ENCODE results near the gene HIPK2.

The HIPK2 gene

DNA sequence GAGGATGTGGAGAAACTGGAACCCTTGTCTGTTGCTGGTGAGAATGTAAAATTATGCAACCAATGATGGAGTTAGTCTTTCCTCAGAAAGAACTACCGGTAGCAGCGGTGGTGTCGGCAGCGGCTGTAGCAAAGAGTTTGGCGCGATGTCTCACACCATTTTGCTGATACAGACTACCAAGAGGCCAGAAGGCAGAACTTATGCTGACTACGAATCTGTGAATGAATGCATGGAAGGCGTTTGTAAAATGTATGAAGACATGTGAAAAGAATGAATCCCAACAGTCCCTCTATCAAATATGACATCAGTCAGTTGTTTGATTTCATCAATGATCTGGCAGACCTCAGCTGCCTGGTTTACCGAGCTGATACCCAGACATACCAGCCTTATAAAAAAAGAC is 243.7 kb downstream of the HIPK2 start:
- Histone ChIP-seq H3K4me2 (no peak overlapping the region), H3K9me3 (0 out of 2 replicates have a peak, but pooled peaks cover 4% of the 10 kb centered on the region), H3K27me3 (no peaks in the 10 kb centered on the region), H3K9ac (no peak overlapping the region), H3K4me3 (no peak overlapping the region), H4K20me1 (no peaks in the 10 kb centered on the region), H3K36me3 (no peaks in the 10 kb centered on the region), H3K27ac (no peak overlapping the region), H3K4me1 (no peaks in the 10 kb centered on the region)
- TF ChIP-seq Cebpa-rat (IDR thresholded peaks at IDR 0.05) = no peak

DNA sequence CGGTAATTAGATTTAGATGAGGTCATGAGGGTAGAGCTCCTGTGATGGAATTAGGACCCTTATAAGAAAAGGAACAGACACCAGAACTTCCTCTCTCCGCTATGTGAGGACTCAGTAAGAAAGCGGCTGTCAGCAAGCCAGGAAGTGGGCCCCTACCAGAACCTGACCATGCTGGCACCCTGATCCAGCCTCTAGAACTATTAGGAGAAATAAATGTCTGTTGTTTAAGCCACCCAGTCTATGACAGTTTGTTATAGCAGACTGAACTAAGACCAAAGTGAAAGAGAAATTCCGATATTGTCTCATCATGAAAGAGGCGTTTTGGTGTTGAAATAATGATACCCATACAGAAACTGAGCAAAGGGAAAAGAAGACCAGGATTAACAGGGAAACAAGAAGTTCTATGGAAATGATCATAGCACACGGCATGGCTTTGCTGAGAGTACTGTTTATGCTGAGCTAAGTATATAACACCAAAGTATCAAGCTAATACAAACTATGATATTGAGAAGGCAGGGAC is 245.1 kb downstream of the HIPK2 start:
- Histone ChIP-seq H3K27ac (no peak overlapping the region), H3K4me3 (no peak overlapping the region), H3K9me3 (0 out of 2 replicates have a peak, but pooled peaks cover 4% of the 10 kb centered on the region), H4K20me1 (no peaks in the 10 kb centered on the region), H3K4me2 (no peak overlapping the region), H3K4me1 (peaks cover 2% of the 10 kb centered on the region), H3K27me3 (no peaks in the 10 kb centered on the region), H3K36me3 (no peaks in the 10 kb centered on the region), H3K9ac (no peak overlapping the region)
- TF ChIP-seq Cebpa-rat (IDR thresholded peaks at IDR 0.05) = no peak

DNA sequence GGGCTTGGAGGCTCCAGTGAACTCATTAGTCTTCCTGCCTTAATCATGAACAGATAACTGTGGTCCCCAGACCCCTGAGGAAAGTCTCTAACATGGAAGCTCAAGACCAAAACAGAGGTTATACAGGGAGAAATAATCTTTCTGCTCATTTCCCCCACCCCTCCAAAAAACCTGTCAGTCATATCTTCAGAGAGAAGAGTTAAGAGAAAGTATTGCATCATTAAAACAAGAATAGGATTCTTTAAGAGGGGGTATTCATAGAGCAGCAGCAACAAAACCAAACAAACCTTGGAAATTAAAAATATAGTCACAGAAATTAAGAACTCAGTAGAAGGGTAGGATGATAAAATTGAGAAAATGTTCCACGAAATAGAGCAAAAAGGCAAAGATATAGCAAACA is 246.7 kb downstream of the HIPK2 start:
- Histone ChIP-seq H3K4me3 (no peak overlapping the region), H3K9me3 (0 out of 2 replicates have a peak, but pooled peaks cover 4% of the 10 kb centered on the region), H3K4me2 (no peak overlapping the region), H3K9ac (no peak overlapping the region), H3K27ac (no peak overlapping the region), H4K20me1 (no peaks in the 10 kb centered on the region), H3K36me3 (no peaks in the 10 kb centered on the region), H3K4me1 (peaks cover 13% of the 10 kb centered on the region), H3K27me3 (no peaks in the 10 kb centered on the region)
- TF ChIP-seq Cebpa-rat (IDR thresholded peaks at IDR 0.05) = no peak

DNA sequence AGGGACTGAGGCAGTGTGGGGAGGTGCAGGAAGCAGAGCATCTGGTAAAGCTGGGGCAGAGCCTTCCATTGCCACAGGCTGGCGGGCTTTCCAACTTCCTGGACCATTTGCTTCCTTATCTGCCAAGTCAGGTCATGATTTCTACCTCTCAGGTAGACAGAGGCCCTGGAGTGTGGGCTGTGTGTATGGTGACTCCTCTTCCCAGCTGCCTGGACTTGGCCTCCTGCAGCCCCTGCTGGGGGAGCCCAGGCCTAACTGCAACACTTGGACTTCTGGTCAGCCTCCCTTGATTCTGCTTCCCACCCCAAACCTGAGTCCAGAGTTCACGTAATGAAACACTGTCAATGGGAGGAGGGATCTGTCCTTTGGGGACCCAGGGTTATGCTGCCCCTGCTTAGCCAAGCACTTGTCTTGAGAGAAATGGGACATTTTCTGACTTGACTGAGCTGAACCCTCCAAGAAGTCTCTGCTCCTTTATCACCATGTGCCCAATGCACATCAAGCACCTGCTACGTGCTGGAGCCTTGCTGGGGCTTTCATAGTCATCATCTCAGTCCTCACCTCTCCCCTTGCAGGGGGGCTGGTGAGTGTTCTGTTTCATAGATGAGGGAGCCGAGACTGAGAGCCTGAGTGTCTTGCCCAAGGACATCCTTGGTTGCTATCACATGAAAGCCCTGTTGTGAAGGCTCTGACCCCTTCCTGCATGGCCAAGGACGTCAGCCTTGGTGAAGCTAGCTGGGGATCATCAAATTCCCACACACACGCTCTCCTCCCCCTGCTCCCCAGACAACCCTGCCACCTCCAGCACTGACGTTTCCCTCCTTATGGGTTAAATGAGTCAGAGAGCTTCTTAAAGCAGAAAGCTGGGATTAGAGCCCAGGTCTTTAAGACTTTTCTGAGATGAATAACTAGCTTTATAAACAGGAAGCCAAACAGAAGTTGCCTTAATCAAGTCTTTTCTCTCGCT is 250.9 kb downstream of the HIPK2 start:
- peaks cover 36% of the 10 kb centered on the region for H3K27me3 ChIP-seq
- no peaks in the 10 kb centered on the region for H4K20me1 ChIP-seq
- no peak for TF ChIP-seq Cebpa-rat (IDR thresholded peaks at IDR 0.05)
- H3K27ac ChIP-seq = no peak overlapping the region
- H3K4me1 ChIP-seq = peaks cover 13% of the 10 kb centered on the region
- peaks cover 14% of the 10 kb centered on the region for H3K9me3 ChIP-seq
- no peaks in the 10 kb centered on the region for H3K36me3 ChIP-seq
- no peak overlapping the region for H3K9ac ChIP-seq
- H3K4me3 ChIP-seq = no peak overlapping the region
- H3K4me2 ChIP-seq = peak overlapping the region; percentile 35

DNA sequence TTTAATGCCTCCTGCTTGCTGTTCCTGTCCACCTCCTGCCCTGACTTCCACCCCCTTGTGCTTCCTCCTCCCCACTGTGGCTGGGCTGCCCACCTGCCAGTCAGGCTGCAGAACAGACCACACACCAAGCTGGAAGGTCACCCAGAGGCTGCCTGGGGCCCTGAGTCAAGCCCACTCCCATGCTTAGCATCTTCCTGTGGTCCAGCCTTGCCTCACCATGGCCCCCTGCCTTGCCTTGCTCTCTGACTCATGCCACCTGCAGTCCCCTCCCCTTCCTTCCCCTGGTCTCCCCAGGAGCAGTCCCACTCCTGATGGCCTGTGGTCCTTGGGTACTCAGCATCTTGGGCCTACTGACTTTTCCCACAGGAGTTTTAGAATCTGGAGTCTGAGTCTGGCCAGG is 252.0 kb downstream of the HIPK2 start:
- Histone ChIP-seq H3K9ac (no peak overlapping the region), H3K27ac (no peak overlapping the region), H3K27me3 (peaks cover 43% of the 10 kb centered on the region), H3K4me3 (no peak overlapping the region), H4K20me1 (no peaks in the 10 kb centered on the region), H3K4me2 (no peak overlapping the region), H3K36me3 (no peaks in the 10 kb centered on the region), H3K9me3 (peaks cover 23% of the 10 kb centered on the region), H3K4me1 (peaks cover 13% of the 10 kb centered on the region)
- no peak for TF ChIP-seq Cebpa-rat (IDR thresholded peaks at IDR 0.05)

DNA sequence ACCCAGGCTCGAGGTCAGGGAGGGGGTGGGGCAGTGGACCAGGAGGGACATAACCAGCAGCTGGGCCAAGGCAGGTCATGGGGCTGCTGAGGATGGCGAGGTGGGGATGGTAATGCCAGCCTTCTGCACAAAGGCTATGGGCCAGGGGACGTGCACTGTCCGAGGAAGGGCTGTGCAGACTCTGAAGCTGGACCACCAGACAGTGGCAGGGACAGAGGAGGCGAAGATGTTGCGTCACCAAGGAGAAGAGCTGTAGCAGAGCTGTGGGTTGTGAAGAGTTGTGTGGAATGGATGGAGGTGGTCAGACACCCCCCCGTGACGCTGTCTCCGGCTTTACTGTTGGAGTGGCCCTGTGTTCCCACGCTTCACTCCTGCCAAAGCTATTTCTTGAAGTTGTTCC is 252.6 kb downstream of the HIPK2 start:
- TF ChIP-seq Cebpa-rat (IDR thresholded peaks at IDR 0.05) = no peak
- Histone ChIP-seq H4K20me1 (no peaks in the 10 kb centered on the region), H3K27me3 (peaks cover 43% of the 10 kb centered on the region), H3K4me1 (peaks cover 13% of the 10 kb centered on the region), H3K9ac (no peak overlapping the region), H3K9me3 (peaks cover 23% of the 10 kb centered on the region), H3K4me3 (no peak overlapping the region), H3K4me2 (no peak overlapping the region), H3K27ac (no peak overlapping the region), H3K36me3 (no peaks in the 10 kb centered on the region)

DNA sequence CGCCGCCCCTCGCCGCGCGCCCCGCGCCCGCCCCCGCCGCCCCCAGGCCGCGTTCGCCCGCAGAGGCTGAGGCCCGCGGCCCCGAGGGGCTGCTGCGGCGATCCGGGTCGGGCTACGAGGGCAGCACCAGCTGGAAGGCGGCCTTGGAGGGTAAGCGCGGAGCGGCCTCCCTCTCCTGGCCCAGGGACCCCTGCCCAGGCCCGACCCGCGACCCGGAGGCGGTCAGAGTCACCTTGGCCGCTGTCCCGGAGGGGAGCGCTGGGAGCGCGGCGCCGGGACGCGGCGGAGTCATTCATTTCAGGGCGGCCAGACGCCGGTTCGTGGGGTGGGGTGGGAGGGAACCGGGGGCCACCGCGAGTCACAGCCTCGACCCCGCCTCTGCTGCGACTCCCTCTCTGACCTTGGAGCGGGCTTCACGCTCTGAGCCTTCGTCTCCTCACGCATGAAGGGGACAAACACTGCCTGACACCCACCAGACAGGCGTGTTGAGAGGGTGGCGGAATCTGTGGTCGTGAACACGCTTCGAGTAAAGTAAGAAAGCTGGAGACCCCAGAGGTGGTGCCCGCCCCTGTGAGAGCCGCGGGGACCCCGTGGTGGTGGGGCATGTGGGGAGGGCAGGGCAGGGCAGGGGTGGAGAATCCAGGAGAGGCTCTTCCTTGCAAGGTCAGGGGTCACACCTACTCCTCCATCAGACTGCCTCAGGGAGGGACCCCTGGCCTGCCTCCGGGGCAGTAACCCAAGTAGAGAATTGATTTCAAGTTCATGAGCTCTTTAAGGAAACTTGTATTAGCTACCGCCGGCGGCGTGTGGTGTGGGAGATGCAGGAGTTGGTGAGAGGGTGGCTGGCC is 253.6 kb downstream of the HIPK2 start:
- H4K20me1 ChIP-seq = no peaks in the 10 kb centered on the region
- H3K4me3 ChIP-seq = no peak overlapping the region
- H3K4me1 ChIP-seq = peaks cover 13% of the 10 kb centered on the region
- H3K27me3 ChIP-seq = peaks cover 43% of the 10 kb centered on the region
- H3K36me3 ChIP-seq = no peaks in the 10 kb centered on the region
- peaks cover 23% of the 10 kb centered on the region for H3K9me3 ChIP-seq
- no peak overlapping the region for H3K27ac ChIP-seq
- no peak overlapping the region for H3K9ac ChIP-seq
- H3K4me2 ChIP-seq = no peak overlapping the region
- TF ChIP-seq Cebpa-rat (IDR thresholded peaks at IDR 0.05) = no peak

DNA sequence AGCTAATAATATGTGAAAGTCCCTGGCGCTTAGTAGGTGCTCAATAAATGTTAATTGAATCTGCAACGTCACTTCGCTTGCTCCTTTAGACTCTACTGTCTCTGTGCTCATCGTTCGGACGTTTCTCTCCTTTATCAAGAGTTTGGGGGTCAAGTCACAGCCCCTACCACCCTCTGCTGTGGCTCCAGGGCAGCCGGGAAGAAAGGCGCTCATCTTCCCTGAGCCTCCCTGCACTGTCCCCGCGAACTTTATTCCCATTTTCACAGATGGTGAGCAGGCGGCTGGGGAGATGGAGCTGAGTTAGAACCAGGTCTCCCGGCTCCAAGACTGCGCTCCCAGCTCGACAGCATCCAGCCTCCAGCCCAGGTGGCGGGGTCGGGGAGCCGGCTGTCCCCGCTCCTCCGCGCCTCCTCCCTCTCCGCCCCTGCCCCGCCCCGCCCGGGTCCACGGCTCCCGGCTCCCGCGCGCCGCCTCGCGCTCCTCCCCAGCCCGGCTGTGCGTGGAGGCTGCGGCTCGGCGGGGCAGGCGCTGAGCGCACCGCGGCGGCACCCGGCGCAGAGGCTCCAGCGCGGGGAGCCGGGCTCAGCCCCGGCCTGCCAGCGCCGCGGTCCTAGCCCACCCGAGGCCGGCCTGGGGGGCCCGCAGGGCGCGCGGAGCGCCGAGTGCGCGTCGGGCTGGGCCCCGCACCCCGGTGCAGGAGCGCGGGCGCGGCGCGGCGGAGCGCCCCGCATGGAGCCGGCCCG is 254.4 kb downstream of the HIPK2 start, which contains the start of gene CLEC2L:
Gene CLEC2L (plus strand): TSS at position 487 of the 743 bp plus-strand sequence. CDS start 243 bp downstream, at position 730.
- H3K36me3 ChIP-seq = no peaks in the 10 kb centered on the region
- TF ChIP-seq Cebpa-rat (IDR thresholded peaks at IDR 0.05) = no peak
- H3K4me1 ChIP-seq = peaks cover 13% of the 10 kb centered on the region
- H3K4me2 ChIP-seq = no peak within 1 kb of the TSS
- no peak within 1 kb of the TSS for H3K4me3 ChIP-seq
- no peak within 1 kb of the TSS for H3K9ac ChIP-seq
- peaks cover 43% of the 10 kb centered on the region for H3K27me3 ChIP-seq
- peaks cover 23% of the 10 kb centered on the region for H3K9me3 ChIP-seq
- no peaks in the 10 kb centered on the region for H4K20me1 ChIP-seq
- no peak within 1 kb of the TSS for H3K27ac ChIP-seq

DNA sequence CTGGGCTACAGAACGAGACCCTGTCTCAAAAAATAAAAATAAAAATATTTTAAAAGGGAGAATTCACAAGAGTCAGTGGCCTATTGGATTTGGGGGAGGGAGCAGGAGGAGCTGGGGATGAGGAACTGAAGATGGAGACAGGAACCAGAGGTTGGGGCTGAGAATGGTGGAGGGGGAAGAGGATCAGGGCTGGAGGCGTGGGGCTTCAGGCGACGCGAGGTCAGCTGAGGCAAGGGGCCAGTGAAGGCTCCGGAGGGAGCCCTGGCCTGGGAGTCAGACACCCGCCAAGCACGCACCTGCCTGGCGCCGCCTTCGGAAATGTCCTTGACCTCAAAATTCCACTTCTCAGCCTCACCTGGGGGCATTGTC is 255.0 kb downstream of the HIPK2 start:
- no peak overlapping the region for H3K9ac ChIP-seq
- no peak overlapping the region for H3K27ac ChIP-seq
- no peak for TF ChIP-seq Cebpa-rat (IDR thresholded peaks at IDR 0.05)
- H3K36me3 ChIP-seq = no peaks in the 10 kb centered on the region
- no peaks in the 10 kb centered on the region for H4K20me1 ChIP-seq
- peaks cover 23% of the 10 kb centered on the region for H3K9me3 ChIP-seq
- no peak overlapping the region for H3K4me2 ChIP-seq
- no peak overlapping the region for H3K4me3 ChIP-seq
- H3K27me3 ChIP-seq = peaks cover 43% of the 10 kb centered on the region
- peaks cover 12% of the 10 kb centered on the region for H3K4me1 ChIP-seq

Measured in BLaER1 (cell line).